ENCODE data around the gene UFSP2.

The UFSP2 gene

GRCh38 chr4:185411849-185412248 lies 13.9 kb downstream of the UFSP2 start:
- no peak overlapping the region for H3K4me3 ChIP-seq (ENCODE audit: low read depth, low read length)
- no peak for TF ChIP-seq CTCF (IDR thresholded peaks at IDR 0.05; ENCODE audit: control insufficient read depth, extremely low read depth, insufficient read depth)
- no peak for DNase-seq (ENCODE audit: low read depth)

GRCh38 chr4:185408432-185408831 lies 17.3 kb downstream of the UFSP2 start:
- TF ChIP-seq CTCF (IDR thresholded peaks at IDR 0.05; ENCODE audit: control insufficient read depth, extremely low read depth, insufficient read depth): no peak
- H3K4me3 ChIP-seq (ENCODE audit: low read depth, low read length): no peak overlapping the region
- DNase-seq (ENCODE audit: low read depth): no peak

- no peak overlapping the region for H3K4me3 ChIP-seq (ENCODE audit: low read depth, low read length)
- TF ChIP-seq CTCF (IDR thresholded peaks at IDR 0.05; ENCODE audit: control insufficient read depth, extremely low read depth, insufficient read depth): no peak
- no peak for DNase-seq (ENCODE audit: low read depth)
Measured at GRCh38 chr4:185405296-185405999, 20.3 kb downstream of the UFSP2 start.

GRCh38 chr4:185404031-185404430 lies 21.7 kb downstream of the UFSP2 start:
- no peak for DNase-seq (ENCODE audit: low read depth)
- no peak for TF ChIP-seq CTCF (IDR thresholded peaks at IDR 0.05; ENCODE audit: control insufficient read depth, extremely low read depth, insufficient read depth)
- H3K4me3 ChIP-seq (ENCODE audit: low read depth, low read length): no peak overlapping the region

- peak; percentile 56 for DNase-seq (ENCODE audit: low read depth)
- TF ChIP-seq CTCF (IDR thresholded peaks at IDR 0.05; ENCODE audit: control insufficient read depth, extremely low read depth, insufficient read depth): no peak
- peak overlapping the region; percentile 40 for H3K4me3 ChIP-seq (ENCODE audit: low read depth, low read length)
Measured at GRCh38 chr4:185399466-185399865, 26.3 kb downstream of the UFSP2 start.

GRCh38 chr4:185398618-185399017 lies 27.1 kb downstream of the UFSP2 start:
- peak overlapping the region; percentile 40; the same call in 1 of the 2 replicates for H3K4me3 ChIP-seq (ENCODE audit: low read depth, low read length)

More at GRCh38 chr4:185398618-185399017, 27.1 kb downstream of the UFSP2 start:
- DNase-seq (ENCODE audit: low read depth): no peak
- TF ChIP-seq CTCF (IDR thresholded peaks at IDR 0.05; ENCODE audit: control insufficient read depth, extremely low read depth, insufficient read depth): no peak
